IMR-90 (cell line): Measurements from ENCODE around the gene CH25H. TPM values are rescaled to one million over a fixed set of nuclear protein-coding genes. Genes with fewer than 3 reads are reported as not detected.

Experiments
- ATAC-seq: fragments of 200-7000 bp; cut with Tn5 transposase; 2 replicates; pipeline ENCODE4 v1.9.1; 2020; ENCODE audit warnings: low read depth, mild to moderate bottlenecking, moderate library complexity
- BruUV-seq: library from RNA; stranded (reverse); fragments of 400-500 nt; replicated peaks from 2 replicates; lab custom pipeline; 2021; lab: Mats Ljungman, UMichigan
- CTCF ChIA-PET: fragments of 300-600 bp; formaldehyde crosslinking; extraction: SDS; loops from one replicate; lab custom pipeline; 2021; ENCODE audit warnings: antibody characterized with exemption; lab: Yijun Ruan, JAX
- POLR2A ChIA-PET: fragments of 300-600 bp; sonication (Branson Sonifier 250); formaldehyde crosslinking; loops from one replicate; lab custom pipeline; 2022; ENCODE audit warnings: antibody characterized with exemption; ENCODE audit not compliant: unreplicated experiment; lab: Charles Lee
- DNase-seq: peaks from one replicate; pipeline ENCODE4 v3.0.0; 2013
- H2AFZ ChIP-seq: replicated peaks from 2 replicates; pipeline ENCODE3; 2013; ENCODE audit warnings: low read length, mild to moderate bottlenecking; ENCODE audit not compliant: poor library complexity
- H2AK5ac ChIP-seq: 2 replicates; pipeline ENCODE4 v1.6.1; 2013; ENCODE audit warnings: low read depth, low read length, inconsistent platforms
- H2AK9ac ChIP-seq: replicated peaks from 2 replicates; pipeline ENCODE3; 2013; ENCODE audit warnings: mild to moderate bottlenecking, low read depth, low read length, moderate library complexity; ENCODE audit not compliant: poor library complexity
- H2BK120ac ChIP-seq: 2 replicates; pipeline ENCODE4 v1.6.1; 2013; ENCODE audit warnings: low read depth, low read length, inconsistent platforms
- H2BK15ac ChIP-seq: 3 replicates; pipeline ENCODE4 v1.6.1; 2013; ENCODE audit warnings: low read depth, low read length, inconsistent platforms
- H2BK20ac ChIP-seq: 2 replicates; pipeline ENCODE4 v1.6.1; 2013; ENCODE audit warnings: low read depth, mild to moderate bottlenecking, inconsistent platforms, low read length, moderate library complexity
- H2BK5ac ChIP-seq: 2 replicates; pipeline ENCODE4 v1.6.1; 2013; ENCODE audit warnings: mild to moderate bottlenecking, low read depth, low read length, inconsistent platforms; ENCODE audit not compliant: poor library complexity, severe bottlenecking
- H3K14ac ChIP-seq: replicated peaks from 2 replicates; pipeline ENCODE4 v1.6.1; 2013; ENCODE audit warnings: low read depth, low read length, inconsistent platforms
- H3K18ac ChIP-seq: 2 replicates; pipeline ENCODE4 v1.6.1; 2013; ENCODE audit warnings: low read depth, low read length, control low read depth
- H3K23ac ChIP-seq: 2 replicates; pipeline ENCODE4 v1.6.1; 2013; ENCODE audit warnings: low read depth, low read length, inconsistent platforms
- H3K27ac ChIP-seq: 2 replicates; pipeline ENCODE4 v1.5.1; 2013; ENCODE audit warnings: mild to moderate bottlenecking, control low read depth, low read length; ENCODE audit not compliant: insufficient read depth
- H3K27me3 ChIP-seq: 2 replicates; pipeline ENCODE4 v1.6.1; 2013; ENCODE audit warnings: low read length; ENCODE audit not compliant: control insufficient read depth, insufficient read depth
- H3K36me3 ChIP-seq: 2 replicates; pipeline ENCODE4 v1.6.1; 2013; ENCODE audit warnings: low read length, mixed read lengths; ENCODE audit not compliant: control insufficient read depth, insufficient read depth
- H3K4ac ChIP-seq: 2 replicates; pipeline ENCODE4 v1.6.1; 2013; ENCODE audit warnings: low read depth, low read length, inconsistent platforms
- H3K4me1 ChIP-seq: 2 replicates; pipeline ENCODE4 v1.6.1; 2013; ENCODE audit warnings: low read length, mixed read lengths; ENCODE audit not compliant: control insufficient read depth, insufficient read depth
- H3K4me2 ChIP-seq: 2 replicates; pipeline ENCODE4 v1.6.1; 2013; ENCODE audit warnings: low read depth, mild to moderate bottlenecking, control low read depth, low read length, moderate library complexity
- H3K4me3 ChIP-seq: 2 replicates; pipeline ENCODE4 v1.5.1; 2013; ENCODE audit warnings: low read depth, mild to moderate bottlenecking, control low read depth, low read length, moderate library complexity; ENCODE audit not compliant: insufficient read depth
- H3K56ac ChIP-seq: 2 replicates; pipeline ENCODE4 v1.6.1; 2013; ENCODE audit warnings: low read length, inconsistent platforms; ENCODE audit not compliant: insufficient read depth; ENCODE audit errors: extremely low read depth
- H3K79me1 ChIP-seq, 2 experiments: 2 replicates each; pipeline ENCODE4 v1.6.1; 2013; ENCODE audit warnings: low read length in 2 of 2, inconsistent platforms in 1 of 2, low read depth in 1 of 2
- H3K9ac ChIP-seq: 2 replicates; pipeline ENCODE4 v1.6.1; 2013; ENCODE audit warnings: low read depth, low read length, control low read depth
- H3K9me1 ChIP-seq: 2 replicates; pipeline ENCODE4 v1.6.1; 2013; ENCODE audit warnings: low read length, inconsistent platforms; ENCODE audit not compliant: insufficient read depth
- H3K9me3 ChIP-seq: 2 replicates; pipeline ENCODE4 v1.6.1; 2013; ENCODE audit warnings: low read length; ENCODE audit not compliant: control insufficient read depth, insufficient read depth
- H4K20me1 ChIP-seq: 2 replicates; pipeline ENCODE4 v1.6.1; 2013; ENCODE audit warnings: low read length, inconsistent platforms; ENCODE audit not compliant: insufficient read depth
- H4K5ac ChIP-seq: 2 replicates; pipeline ENCODE4 v1.6.1; 2013; ENCODE audit warnings: mild to moderate bottlenecking, low read depth, low read length, control low read depth
- H4K8ac ChIP-seq, 2 experiments: 2 replicates each; pipeline ENCODE4 v1.6.1; 2013; ENCODE audit warnings: low read depth in 2 of 2, low read length in 2 of 2, control low read depth in 1 of 2, inconsistent platforms in 1 of 2
- H4K91ac ChIP-seq: 2 replicates; pipeline ENCODE4 v1.6.1; 2013; ENCODE audit warnings: low read depth, low read length, inconsistent platforms; ENCODE audit not compliant: insufficient read depth
- RAD21 ChIP-seq: IDR thresholded peaks from 2 replicates; pipeline ENCODE4 v1.6.1; 2012; ENCODE audit warnings: low read length, improper control_type of control experiment
- WGBS, 2 experiments: methylation state at CpG; one replicate each; pipeline versions ENCODE4 v1.1.5 to v1.1.7; 2013; ENCODE audit warnings: missing lambda C conversion rate in 2 of 2; ENCODE audit not compliant: insufficient read length in 1 of 2; ENCODE audit errors: extremely low coverage in 2 of 2; 5-methylcytosine and 5-hydroxymethylcytosine counted together
- dilution Hi-C: fragments of 300-500 bp; cut with HindIII; formaldehyde crosslinking; loops from one replicate; pipeline ENCODE4 v1.14.3; 2018; ENCODE audit warnings: low sequenced_read_pairs; ENCODE audit not compliant: unreplicated experiment
- in situ Hi-C: fragments of 300-500 bp; cut with MboI; formaldehyde crosslinking; loops from 3 replicates; pipeline ENCODE4 v1.14.3; 2019; ENCODE audit warnings: low sequenced_read_pairs, inconsistent platforms, mixed read lengths
- intact Hi-C: fragments of 100-400 bp; cut with micrococcal nuclease; formaldehyde crosslinking; loops from 2 replicates; pipeline ENCODE4 v1.10.0; 2022
- polyA plus RNA-seq, 3 experiments: library from polyadenylated mRNA; depleted of rRNA; stranded (reverse); fragments of >200 nt; gene quantifications; 2 replicates each; pipeline ENCODE4 v1.2.3, GENCODE V29; 2012; ENCODE audit warnings: low replicate concordance in 1 of 3
- total RNA-seq: library from RNA; depleted of rRNA; stranded (reverse); fragments of >200 nt; gene quantifications from 2 replicates; pipeline ENCODE4 v1.2.3, GENCODE V29; 2012

The CH25H gene
- total and polyA plus RNA-seq, 2 of the 4 experiments (the other 2 are of a cell fraction) = 0.12 to 0.18 TPM

- Histone ChIP-seq H2BK20ac (no peak overlapping the region), H2AFZ (no peak overlapping the region), H4K20me1 (no peaks in the 10 kb centered on the region), H4K8ac (no peak overlapping the region), H3K4me1 (no peaks in the 10 kb centered on the region), H2BK5ac (no peak overlapping the region), H2BK15ac (no peak overlapping the region), H2BK120ac (no peak overlapping the region), H4K5ac (no peak overlapping the region), H3K4me3 (no peak overlapping the region), H3K4ac (no peak overlapping the region), H3K27ac (no peak overlapping the region), H3K4me2 (no peak overlapping the region), H2AK9ac (no peak overlapping the region), H4K91ac (no peak overlapping the region), H3K27me3 (no peaks in the 10 kb centered on the region), H3K23ac (no peak overlapping the region), H3K9ac (no peak overlapping the region), H3K79me1 (no peaks in the 10 kb centered on the region), H3K36me3 (no peaks in the 10 kb centered on the region), H3K9me3 (no peaks in the 10 kb centered on the region), H2AK5ac (no peak overlapping the region), H3K56ac (no peak overlapping the region), H3K9me1 (peaks cover 5% of the 10 kb centered on the region; the same call in 1 of the 2 replicates), H3K14ac (no peak overlapping the region), H3K18ac (no peak overlapping the region)
- POLR2A ChIA-PET = no interaction called here
- DNase-seq (no peak), ATAC-seq (no peak)
- intact Hi-C loops = no loop called here
- BruUV-seq = no TSS peak
- CTCF ChIA-PET = no interaction called here
- dilution Hi-C loops = no loop called here
- TF ChIP-seq RAD21 = no peak
- in situ Hi-C loops = no loop called here
- WGBS, 2 experiments = no CpG with 5 or more reads among the region's 4 CpGs
Observed at GRCh38 chr10:89236226-89236797, 29.2 kb upstream of the CH25H start.
